A549 (cell line): ENCODE measurements around the gene USF1. TPM values are rescaled to one million over a fixed set of nuclear protein-coding genes. Genes with fewer than 3 reads are reported as not detected.

Source experiments
- ATAC-seq, 2 experiments: fragments of 200-7000 bp in 1 of 2; fragments of >200 bp in 1 of 2; cut with Nextera tagmentation in 1 of 2; cut with Tn5 transposase in 1 of 2; 3 replicates each; pipeline versions ENCODE4 v1.8.0 to v1.9.1; 2018 to 2020; ENCODE audit warnings: mild to moderate bottlenecking in 1 of 2, moderate library complexity in 1 of 2
- CTCF ChIA-PET: fragments of 300-600 bp; sonication (Branson Sonifier 250); formaldehyde crosslinking; extraction: SDS; loops from one replicate; lab custom pipeline; 2021; ENCODE audit warnings: antibody characterized with exemption, inconsistent platforms; lab: Yijun Ruan, JAX
- POLR2A ChIA-PET: fragments of 350-600 bp; formaldehyde crosslinking; extraction: SDS; loops from one replicate; lab custom pipeline; 2021; ENCODE audit warnings: antibody characterized with exemption, inconsistent platforms; lab: Yijun Ruan, JAX
- DNase-seq, 2 experiments: peaks; one replicate each; pipeline versions ENCODE4 v3.0.0 to v3.0.0-alpha.2; 2011 to 2016; ENCODE audit warnings: low read depth in 1 of 2, low spot score in 1 of 2
- FAIRE-seq: peaks from 2 replicates; lab custom pipeline; 2011; peaks lifted over from hg19 to GRCh38; lab: Jason Lieb, UNC
- H3K27ac ChIP-seq, 2 experiments: fragments of >200 bp; sonication (Bioruptor Twin); formaldehyde crosslinking; 3 replicates each; pipeline ENCODE4 v1.5.1; 2016 to 2017
- H3K4me1 ChIP-seq: fragments of >200 bp; sonication (Bioruptor Twin); formaldehyde crosslinking; 3 replicates; pipeline ENCODE4 v1.6.1; 2016
- H3K4me2 ChIP-seq: fragments of >200 bp; sonication (Bioruptor Twin); formaldehyde crosslinking; 3 replicates; pipeline ENCODE4 v1.6.1; 2016
- H3K4me3 ChIP-seq: fragments of >200 bp; sonication (Bioruptor Twin); formaldehyde crosslinking; 3 replicates; pipeline ENCODE4 v1.5.1; 2016
- H3K9me3 ChIP-seq: fragments of >200 bp; sonication (Bioruptor Twin); formaldehyde crosslinking; 3 replicates; pipeline ENCODE4 v1.6.1; 2016
- ATOH8 ChIP-seq: fragments of 250-450 bp; sonication (Bioruptor Pico); IDR thresholded peaks from 2 replicates; pipeline ENCODE4 v1.5.0; 2020; ENCODE audit warnings: low read depth, mild to moderate bottlenecking, moderate library complexity
- CBX2 ChIP-seq: fragments of 200-600 bp; sonication (generic); IDR thresholded peaks from 2 replicates; pipeline ENCODE4 v1.6.1; 2016; ENCODE audit warnings: low read depth, mild to moderate bottlenecking, borderline replicate concordance
- CHD2 ChIP-seq: fragments of 150-350 bp; IDR thresholded peaks from 2 replicates; pipeline ENCODE4 v1.6.1; 2014; ENCODE audit warnings: low read length; ENCODE audit not compliant: partially characterized antibody
- E2F6 ChIP-seq: IDR thresholded peaks from 2 replicates; pipeline ENCODE4 v1.6.1; 2012; ENCODE audit warnings: low read depth, borderline replicate concordance
- EHMT2 ChIP-seq: fragments of 200-600 bp; sonication (generic); IDR thresholded peaks from 2 replicates; pipeline ENCODE4 v1.6.1; 2016; ENCODE audit warnings: antibody characterized with exemption, low read depth, mild to moderate bottlenecking, moderate library complexity
- FOSL2 ChIP-seq, 2 experiments: fragments of 450-650 bp in 1 of 2; fragments of >200 bp in 1 of 2; sonication (Bioruptor Twin) in 1 of 2; formaldehyde crosslinking; IDR thresholded peaks; 2 replicates each; pipeline versions ENCODE4 v1.5.0 to v1.6.1; 2016 to 2020; ENCODE audit warnings: mild to moderate bottlenecking in 1 of 2, moderate library complexity in 1 of 2
- HDAC2 ChIP-seq: fragments of 200-600 bp; sonication (generic); IDR thresholded peaks from 2 replicates; pipeline ENCODE4 v1.6.1; 2016
- HMGXB4 ChIP-seq: fragments of 250-450 bp; sonication (Bioruptor Pico); IDR thresholded peaks from 2 replicates; pipeline ENCODE4 v1.5.0; 2021; ENCODE audit warnings: mild to moderate bottlenecking, moderate library complexity, borderline replicate concordance
- HOXA7 ChIP-seq: fragments of 250-450 bp; sonication (Bioruptor Pico); IDR thresholded peaks from 2 replicates; pipeline ENCODE4 v1.5.0; 2020; ENCODE audit warnings: mild to moderate bottlenecking, moderate library complexity
- HOXB13 ChIP-seq: fragments of 250-450 bp; sonication (Bioruptor Pico); IDR thresholded peaks from 2 replicates; pipeline ENCODE4 v1.5.0; 2020; ENCODE audit warnings: low read depth, mild to moderate bottlenecking, moderate library complexity
- HOXB5 ChIP-seq: fragments of 250-450 bp; sonication (Bioruptor Pico); IDR thresholded peaks from 2 replicates; pipeline ENCODE4 v1.5.0; 2020; ENCODE audit warnings: mild to moderate bottlenecking, moderate library complexity
- JUNB ChIP-seq: fragments of >200 bp; sonication (Bioruptor Twin); formaldehyde crosslinking; IDR thresholded peaks from 2 replicates; pipeline ENCODE4 v1.6.1; 2016
- KDM5A ChIP-seq: fragments of 200-600 bp; sonication (generic); IDR thresholded peaks from 2 replicates; pipeline ENCODE4 v1.6.1; 2016; ENCODE audit warnings: antibody characterized with exemption, mild to moderate bottlenecking
- MAZ ChIP-seq: fragments of 150-350 bp; IDR thresholded peaks from 2 replicates; pipeline ENCODE4 v1.6.1; 2014; ENCODE audit warnings: antibody characterized with exemption, low read depth, low read length, borderline replicate concordance
- NFE2L2 ChIP-seq: fragments of 150-350 bp; conservative IDR thresholded peaks from 2 replicates; pipeline ENCODE4 v1.6.1; 2014; ENCODE audit warnings: low read length
- PHF8 ChIP-seq: fragments of 200-600 bp; sonication (generic); IDR thresholded peaks from 2 replicates; pipeline ENCODE4 v1.6.1; 2016; ENCODE audit warnings: low read depth, mild to moderate bottlenecking, antibody characterized with exemption, moderate library complexity, borderline replicate concordance
- POLR2AphosphoS2 ChIP-seq: conservative IDR thresholded peaks from 2 replicates; pipeline ENCODE4 v1.6.1; 2012; ENCODE audit warnings: low read length, improper control_type of control experiment, inconsistent platforms
- RCOR1 ChIP-seq: fragments of 150-350 bp; IDR thresholded peaks from 2 replicates; pipeline ENCODE4 v1.6.1; 2014; ENCODE audit warnings: antibody characterized with exemption, low read length, low read depth
- REST ChIP-seq: fragments of 200-600 bp; sonication (generic); IDR thresholded peaks from 2 replicates; pipeline ENCODE4 v1.6.1; 2016; ENCODE audit warnings: antibody characterized with exemption, mild to moderate bottlenecking, moderate library complexity
- SMC3 ChIP-seq: fragments of >200 bp; sonication (Bioruptor Twin); formaldehyde crosslinking; IDR thresholded peaks from 3 replicates; pipeline ENCODE4 v1.6.1; 2018; ENCODE audit warnings: inconsistent platforms
- ZNF302 ChIP-seq: fragments of 250-450 bp; sonication (Bioruptor Pico); IDR thresholded peaks from 2 replicates; pipeline ENCODE4 v1.9.0; 2021; ENCODE audit warnings: inconsistent platforms, mild to moderate bottlenecking, moderate library complexity
- ZSCAN20 ChIP-seq: fragments of 250-450 bp; sonication (Bioruptor Pico); IDR thresholded peaks from 2 replicates; pipeline ENCODE4 v1.8.0; 2022; ENCODE audit warnings: mild to moderate bottlenecking, moderate library complexity
- WGBS: methylation state at CpG from one replicate; pipeline ENCODE4 v1.1.6; 2017; ENCODE audit errors: missing lambda C conversion rate; 5-methylcytosine and 5-hydroxymethylcytosine counted together
- polyA plus RNA-seq, 4 experiments: library from polyadenylated mRNA; depleted of rRNA in 3 of 4; stranded (reverse); fragments of >200 nt; fragmentation: RNase III in 1 of 4; extraction: RNeasy Plus Mini Kit Qiagen cat#74134 plus additional on column Dnase treatment in 1 of 4; gene quantifications; 2 replicates in 3 of 4; 3 replicates in 1 of 4; pipeline ENCODE4 v1.2.3, GENCODE V29; 2011 to 2017

USF1 gene
- polyA plus RNA-seq, 2 of the 4 experiments (the other 2 are of a cell fraction) = 35.5 to 60.5 TPM

GRCh38 chr1:161021165-161021969 lies 24.4 kb downstream of the USF1 start (continued):
- no peak for TF ChIP-seq ATOH8 (CRISPR knock-in tag)
- TF ChIP-seq POLR2AphosphoS2 = no peak
- no peak for TF ChIP-seq HMGXB4 (CRISPR knock-in tag)

- CTCF ChIA-PET = interaction anchor here (0.9 to 3.9 kb wide), 10 partner anchors 10 to 76 kb away, joined by 3 to 29 read pairs (median 4); partner anchors contain the start of genes KLHDC9 and USF1
- no peak for TF ChIP-seq RCOR1
- 0 out of 2 replicates have a peak, but pooled peaks have one; percentile 11 for TF ChIP-seq PHF8
- no peak for TF ChIP-seq MAZ
- no peak for TF ChIP-seq EHMT2
- Histone ChIP-seq H3K9me3 (no peaks in the 10 kb centered on the region), H3K4me2 (peak within 1 kb of the TSS; percentile 94), H3K4me3 (peak within 1 kb of the TSS; percentile 67), H3K4me1 (peaks cover 58% of the 10 kb centered on the region), H3K27ac (peak within 1 kb of the TSS; percentile 82 to 84)
- DNase-seq (peak; percentile 49 to 80), ATAC-seq (peak; percentile 67 to 75), FAIRE-seq (no peak)
- WGBS = 13% methylated on average over 22 of the region's 36 CpGs
- POLR2A ChIA-PET = interaction anchor here (0.9 to 2.2 kb wide), 7 partner anchors 17 to 112 kb away, joined by 3 to 32 read pairs (median 7); partner anchors contain the start of genes DEDD, KLHDC9 and USF1
Measured at GRCh38 chr1:161020509-161021164, 25.1 kb downstream of the USF1 start, which contains the start of gene F11R. Gene F11R (minus strand): TSS chr1:161021152. CDS start chr1:161021073, 79 bp downstream.

- ATAC-seq (no peak; a peak in 1 of 6 replicates), FAIRE-seq (no peak), DNase-seq (no peak)
- no peaks in the 10 kb centered on the region for H3K9me3 ChIP-seq
- peak overlapping the region; percentile 67 for H3K4me3 ChIP-seq
- H3K4me2 ChIP-seq = peak overlapping the region; percentile 94
- CTCF ChIA-PET = interaction anchor here (1.0 to 3.9 kb wide), 8 partner anchors 18 to 79 kb away, joined by 3 to 29 read pairs (median 4); partner anchors contain the start of genes KLHDC9 and USF1
- WGBS = 77% methylated on average over 10 of the region's 10 CpGs
- peak overlapping the region; percentile 82 to 84 for H3K27ac ChIP-seq
- POLR2A ChIA-PET = interaction anchor here (0.6 to 2.2 kb wide), 9 partner anchors 23 to 113 kb away, joined by 3 to 32 read pairs (median 6); partner anchors contain the start of genes DEDD, KLHDC9, NIT1 and PFDN2
- H3K4me1 ChIP-seq = peaks cover 54% of the 10 kb centered on the region
- TF ChIP-seq ZSCAN20 (CRISPR knock-in tag) (no peak), FOSL2 (IDR thresholded peaks at IDR 0.05) (no peak), FOSL2 (CRISPR knock-in tag; IDR thresholded peaks at IDR 0.05) (no peak), ZNF302 (no peak), SMC3 (no peak), CHD2 (no peak), NFE2L2 (no peak), E2F6 (no peak), REST (no peak), HOXB5 (no peak), RCOR1 (no peak), CBX2 (no peak), HOXB13 (no peak), JUNB (no peak), EHMT2 (no peak), KDM5A (no peak), HOXA7 (CRISPR knock-in tag) (no peak), HDAC2 (no peak)
Measured at GRCh38 chr1:161019751-161020495, 25.9 kb downstream of the USF1 start.
